H9 (cell line): Measurements from ENCODE around the gene DMRT1. TPM values are rescaled to one million over a fixed set of nuclear protein-coding genes. Genes with fewer than 3 reads are reported as not detected.

Experiments used
- DNase-seq: peaks from one replicate; pipeline ENCODE4 v3.0.0-alpha.2; 2017
- H2AFZ ChIP-seq: one replicate; pipeline ENCODE4 v1.6.1; 2013; ENCODE audit warnings: mild to moderate bottlenecking, low read length, control low read depth, moderate library complexity
- H2AK5ac ChIP-seq: 2 replicates; pipeline ENCODE4 v1.6.1; 2013; ENCODE audit warnings: low read length, control low read depth, mixed read lengths; ENCODE audit not compliant: insufficient read length
- H2BK120ac ChIP-seq: one replicate; pipeline ENCODE4 v1.6.1; 2013; ENCODE audit warnings: low read depth, mild to moderate bottlenecking, low read length, control low read depth, inconsistent platforms; ENCODE audit not compliant: poor library complexity, severe bottlenecking
- H2BK12ac ChIP-seq: 2 replicates; pipeline ENCODE4 v1.6.1; 2013; ENCODE audit warnings: low read length, control low read depth, mixed read lengths, low read depth; ENCODE audit not compliant: insufficient read length
- H2BK15ac ChIP-seq: 2 replicates; pipeline ENCODE4 v1.6.1; 2013; ENCODE audit warnings: low read depth, low read length, control low read depth
- H2BK20ac ChIP-seq: one replicate; pipeline ENCODE4 v1.6.1; 2013; ENCODE audit warnings: low read depth, mild to moderate bottlenecking, low read length, control low read depth, inconsistent platforms; ENCODE audit not compliant: poor library complexity, severe bottlenecking
- H2BK5ac ChIP-seq: 2 replicates; pipeline ENCODE4 v1.6.1; 2013; ENCODE audit warnings: low read length, control low read depth, mixed read lengths; ENCODE audit not compliant: insufficient read length
- H3K14ac ChIP-seq: 2 replicates; pipeline ENCODE4 v1.6.1; 2013; ENCODE audit warnings: low read length, control low read depth; ENCODE audit not compliant: insufficient read depth
- H3K18ac ChIP-seq: 2 replicates; pipeline ENCODE4 v1.6.1; 2013; ENCODE audit warnings: low read depth, mild to moderate bottlenecking, mixed read lengths, low read length, control low read depth; ENCODE audit not compliant: insufficient read length
- H3K23ac ChIP-seq: 2 replicates; pipeline ENCODE4 v1.6.1; 2013; ENCODE audit warnings: low read length, control low read depth, mixed read lengths, low read depth; ENCODE audit not compliant: insufficient read length
- H3K23me2 ChIP-seq: 2 replicates; pipeline ENCODE4 v1.6.1; 2013; ENCODE audit warnings: low read depth, mild to moderate bottlenecking, mixed read lengths, low read length, control low read depth; ENCODE audit not compliant: insufficient read length, poor library complexity, severe bottlenecking
- H3K27ac ChIP-seq: 2 replicates; pipeline ENCODE4 v1.5.1; 2013; ENCODE audit warnings: low read length, control low read depth, mixed read lengths, low read depth; ENCODE audit not compliant: insufficient read length
- H3K27me3 ChIP-seq: 2 replicates; pipeline ENCODE4 v1.6.1; 2013; ENCODE audit warnings: low read length, control low read depth, inconsistent platforms; ENCODE audit not compliant: insufficient read depth
- H3K4ac ChIP-seq: 2 replicates; pipeline ENCODE4 v1.6.1; 2013; ENCODE audit warnings: low read depth, mild to moderate bottlenecking, control low read depth, inconsistent platforms, low read length, moderate library complexity
- H3K4me1 ChIP-seq: 2 replicates; pipeline ENCODE4 v1.6.1; 2013; ENCODE audit warnings: low read length, control low read depth, inconsistent platforms; ENCODE audit not compliant: insufficient read depth
- H3K4me2 ChIP-seq: 2 replicates; pipeline ENCODE4 v1.6.1; 2013; ENCODE audit warnings: low read length, control low read depth, mixed read lengths; ENCODE audit not compliant: insufficient read length, insufficient read depth
- H3K56ac ChIP-seq: 2 replicates; pipeline ENCODE4 v1.6.1; 2013; ENCODE audit warnings: low read depth, mild to moderate bottlenecking, mixed read lengths, low read length, control low read depth; ENCODE audit not compliant: insufficient read length
- H3K79me1 ChIP-seq: 2 replicates; pipeline ENCODE4 v1.6.1; 2013; ENCODE audit warnings: low read depth, mild to moderate bottlenecking, moderate library complexity, low read length, control low read depth, inconsistent platforms; ENCODE audit not compliant: insufficient read depth, poor library complexity, severe bottlenecking
- H3K79me2 ChIP-seq: 2 replicates; pipeline ENCODE4 v1.6.1; 2013; ENCODE audit warnings: low read length, control low read depth, inconsistent platforms; ENCODE audit not compliant: insufficient read depth
- H3K9ac ChIP-seq: 2 replicates; pipeline ENCODE4 v1.6.1; 2013; ENCODE audit warnings: low read length, control low read depth, mixed read lengths; ENCODE audit not compliant: insufficient read length; ENCODE audit errors: extremely low read depth
- H3K9me3 ChIP-seq: one replicate; pipeline ENCODE4 v1.6.1; 2013; ENCODE audit warnings: low read depth, low read length, inconsistent platforms; ENCODE audit not compliant: control insufficient read depth
- H3T11ph ChIP-seq: one replicate; pipeline ENCODE4 v1.6.1; 2013; ENCODE audit warnings: mild to moderate bottlenecking, low read length, control low read depth, inconsistent platforms
- H4K20me1 ChIP-seq: one replicate; pipeline ENCODE4 v1.6.1; 2013; ENCODE audit not compliant: control insufficient read depth, insufficient read length, insufficient read depth
- H4K5ac ChIP-seq: 2 replicates; pipeline ENCODE4 v1.6.1; 2013; ENCODE audit warnings: low read depth, mild to moderate bottlenecking, mixed read lengths, low read length, control low read depth; ENCODE audit not compliant: insufficient read length
- H4K8ac ChIP-seq: replicated peaks from 2 replicates; pipeline ENCODE4 v1.6.1; 2013; ENCODE audit warnings: low read length, control low read depth, mixed read lengths, low read depth; ENCODE audit not compliant: insufficient read length
- H4K91ac ChIP-seq: 2 replicates; pipeline ENCODE4 v1.6.1; 2013; ENCODE audit warnings: low read depth, mild to moderate bottlenecking, moderate library complexity, mixed read lengths, low read length, control low read depth; ENCODE audit not compliant: insufficient read length
- H3K27ac Mint-ChIP-seq, 3 experiments: 2 replicates in 2 of 3; 3 replicates in 1 of 3; pipeline ENCODE4 v1.8.0; 2020 to 2021; ENCODE audit warnings: mixed read lengths in 3 of 3, mild to moderate bottlenecking in 1 of 3, moderate library complexity in 1 of 3
- H3K27me3 Mint-ChIP-seq: 2 replicates; pipeline ENCODE4 v1.8.0; 2021; ENCODE audit warnings: low read depth, mild to moderate bottlenecking, moderate library complexity, mixed read lengths
- H3K36me3 Mint-ChIP-seq, 3 experiments: 2 replicates in 2 of 3; 3 replicates in 1 of 3; pipeline ENCODE4 v1.8.0; 2020 to 2021; ENCODE audit warnings: low read depth in 3 of 3, mixed read lengths in 3 of 3; ENCODE audit not compliant: insufficient read depth in 1 of 3
- H3K4me1 Mint-ChIP-seq, 2 experiments: 2 replicates each; pipeline ENCODE4 v1.8.0; 2020; ENCODE audit warnings: mixed read lengths in 2 of 2
- H3K4me3 Mint-ChIP-seq, 2 experiments: 2 replicates in 1 of 2; 3 replicates in 1 of 2; pipeline ENCODE4 v1.8.0; 2020 to 2021; ENCODE audit warnings: mild to moderate bottlenecking in 2 of 2, mixed read lengths in 2 of 2, moderate library complexity in 1 of 2
- H3K9me3 Mint-ChIP-seq, 2 experiments: 2 replicates in 1 of 2; 3 replicates in 1 of 2; pipeline ENCODE4 v1.8.0; 2020; ENCODE audit warnings: mild to moderate bottlenecking in 2 of 2, mixed read lengths in 2 of 2, moderate library complexity in 1 of 2
- WGBS: extraction: QIAGEN DNeasy Blood & Tissue Kit; methylation state at CpG from one replicate; pipeline ENCODE4 v1.1.7; 2013; ENCODE audit warnings: missing lambda C conversion rate, low lambda C conversion rate, mixed read lengths; ENCODE audit not compliant: insufficient read length; ENCODE audit errors: extremely low coverage; 5-methylcytosine and 5-hydroxymethylcytosine counted together
- total RNA-seq: library from RNA; stranded (reverse); gene quantifications from 2 replicates; pipeline ENCODE4 v1.2.1, GENCODE V29; 2021
- TF ChIP-seq, protein P1 (sequence below): fragments of 200-600 bp; sonication (generic); conservative IDR thresholded peaks from 3 replicates; pipeline ENCODE4 v1.8.0; 2021; ENCODE audit warnings: antibody characterized with exemption, mild to moderate bottlenecking

The DMRT1 gene
- total RNA-seq, 1 experiment from 2014 or later = not detected

GRCh38 chr9:899440-900184 is 58.1 kb downstream of the DMRT1 start:
- Histone ChIP-seq H3K4ac (no peak overlapping the region), H3K9ac (no peak overlapping the region), H2BK5ac (no peak overlapping the region), H3K23ac (no peak overlapping the region), H4K8ac (no peak overlapping the region), H2BK120ac (no peak overlapping the region), H4K91ac (no peak overlapping the region), H2BK20ac (no peak overlapping the region), H3K14ac (no peak overlapping the region), H3K23me2 (no peaks in the 10 kb centered on the region), H4K5ac (no peak overlapping the region), H3K4me2 (no peak overlapping the region), H3K9me3 (no peaks in the 10 kb centered on the region), H2AFZ (no peak overlapping the region), H3K27me3 (no peaks in the 10 kb centered on the region), H3K56ac (no peak overlapping the region), H2BK12ac (no peak overlapping the region), H3T11ph (no peak overlapping the region), H2BK15ac (no peak overlapping the region), H4K20me1 (no peaks in the 10 kb centered on the region), H3K18ac (no peak overlapping the region), H3K4me1 (peaks cover 2% of the 10 kb centered on the region; the same call in 1 of the 2 replicates), H3K79me2 (no peaks in the 10 kb centered on the region), H3K27ac (no peak overlapping the region), H3K79me1 (no peaks in the 10 kb centered on the region), H2AK5ac (no peak overlapping the region)
- peaks cover 21% of the 10 kb centered on the region for H3K27me3 Mint-ChIP-seq
- H3K27ac Mint-ChIP-seq = no peak overlapping the region
- no peaks in the 10 kb centered on the region for H3K36me3 Mint-ChIP-seq
- no peak for DNase-seq
- H3K4me1 Mint-ChIP-seq = peaks cover 33 to 35% of the 10 kb centered on the region in 2 experiments
- H3K9me3 Mint-ChIP-seq = no peaks in the 10 kb centered on the region
- no CpG with 5 or more reads among the region's 12 CpGs for WGBS
- no peak overlapping the region for H3K4me3 Mint-ChIP-seq
- TF ChIP-seq, protein P1, sequence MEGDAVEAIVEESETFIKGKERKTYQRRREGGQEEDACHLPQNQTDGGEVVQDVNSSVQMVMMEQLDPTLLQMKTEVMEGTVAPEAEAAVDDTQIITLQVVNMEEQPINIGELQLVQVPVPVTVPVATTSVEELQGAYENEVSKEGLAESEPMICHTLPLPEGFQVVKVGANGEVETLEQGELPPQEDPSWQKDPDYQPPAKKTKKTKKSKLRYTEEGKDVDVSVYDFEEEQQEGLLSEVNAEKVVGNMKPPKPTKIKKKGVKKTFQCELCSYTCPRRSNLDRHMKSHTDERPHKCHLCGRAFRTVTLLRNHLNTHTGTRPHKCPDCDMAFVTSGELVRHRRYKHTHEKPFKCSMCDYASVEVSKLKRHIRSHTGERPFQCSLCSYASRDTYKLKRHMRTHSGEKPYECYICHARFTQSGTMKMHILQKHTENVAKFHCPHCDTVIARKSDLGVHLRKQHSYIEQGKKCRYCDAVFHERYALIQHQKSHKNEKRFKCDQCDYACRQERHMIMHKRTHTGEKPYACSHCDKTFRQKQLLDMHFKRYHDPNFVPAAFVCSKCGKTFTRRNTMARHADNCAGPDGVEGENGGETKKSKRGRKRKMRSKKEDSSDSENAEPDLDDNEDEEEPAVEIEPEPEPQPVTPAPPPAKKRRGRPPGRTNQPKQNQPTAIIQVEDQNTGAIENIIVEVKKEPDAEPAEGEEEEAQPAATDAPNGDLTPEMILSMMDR = no peak
